DOHH2 (cell line): ENCODE measurements around the gene XRCC4.

Experiments used
- EZH2phosphoT487 ChIP-seq: fragments of 200-600 bp; sonication (generic); IDR thresholded peaks from 2 replicates; pipeline ENCODE4 v1.6.1; 2017; ENCODE audit warnings: borderline replicate concordance, mild to moderate bottlenecking, antibody characterized with exemption, low read length, moderate library complexity, mixed read lengths
- TF ChIP-seq, protein P1 (sequence below): fragments of 200-600 bp; sonication (generic); IDR thresholded peaks from one replicate; pipeline ENCODE4 v1.5.1; 2014; ENCODE audit warnings: antibody characterized with exemption, mild to moderate bottlenecking, low read depth, low read length; ENCODE audit not compliant: poor library complexity, severe bottlenecking

DNA sequence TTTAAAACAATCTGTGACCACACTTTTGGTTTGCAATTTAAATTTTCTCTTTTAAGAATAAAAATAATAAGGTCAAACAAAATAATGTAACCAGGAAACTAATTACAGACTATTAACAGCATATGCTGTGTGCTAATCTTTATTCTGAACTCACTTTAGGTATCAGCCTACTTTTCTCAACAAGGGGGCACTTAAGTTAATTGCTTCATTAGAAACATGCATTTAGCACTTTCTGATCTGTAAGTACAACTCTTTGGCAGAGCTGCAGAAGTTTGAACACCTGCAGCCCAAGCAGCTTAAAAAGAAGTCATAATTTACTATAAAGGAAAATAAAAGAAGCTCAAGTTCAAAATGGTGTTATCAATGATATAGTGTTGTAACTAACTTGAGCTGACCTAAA is 21.7 kb downstream of the XRCC4 start:
- TF ChIP-seq, protein P1, sequence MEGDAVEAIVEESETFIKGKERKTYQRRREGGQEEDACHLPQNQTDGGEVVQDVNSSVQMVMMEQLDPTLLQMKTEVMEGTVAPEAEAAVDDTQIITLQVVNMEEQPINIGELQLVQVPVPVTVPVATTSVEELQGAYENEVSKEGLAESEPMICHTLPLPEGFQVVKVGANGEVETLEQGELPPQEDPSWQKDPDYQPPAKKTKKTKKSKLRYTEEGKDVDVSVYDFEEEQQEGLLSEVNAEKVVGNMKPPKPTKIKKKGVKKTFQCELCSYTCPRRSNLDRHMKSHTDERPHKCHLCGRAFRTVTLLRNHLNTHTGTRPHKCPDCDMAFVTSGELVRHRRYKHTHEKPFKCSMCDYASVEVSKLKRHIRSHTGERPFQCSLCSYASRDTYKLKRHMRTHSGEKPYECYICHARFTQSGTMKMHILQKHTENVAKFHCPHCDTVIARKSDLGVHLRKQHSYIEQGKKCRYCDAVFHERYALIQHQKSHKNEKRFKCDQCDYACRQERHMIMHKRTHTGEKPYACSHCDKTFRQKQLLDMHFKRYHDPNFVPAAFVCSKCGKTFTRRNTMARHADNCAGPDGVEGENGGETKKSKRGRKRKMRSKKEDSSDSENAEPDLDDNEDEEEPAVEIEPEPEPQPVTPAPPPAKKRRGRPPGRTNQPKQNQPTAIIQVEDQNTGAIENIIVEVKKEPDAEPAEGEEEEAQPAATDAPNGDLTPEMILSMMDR: no peak
- no peak for TF ChIP-seq EZH2phosphoT487
